GM21526 (cell line): Measurements from ENCODE around the gene KIAA1958.

Experiments
- ATAC-seq: cut with Tn5 transposase; IDR thresholded peaks from one replicate; pipeline ENCODE4 v1.9.1; 2021; ENCODE audit warnings: moderate library complexity; ENCODE audit not compliant: unreplicated experiment, low FRiP score

Gene KIAA1958

GRCh38 chr9:112527959-112528358, 41.3 kb downstream of the KIAA1958 start:
- no peak for ATAC-seq

GRCh38 chr9:112529316-112529715, 42.7 kb downstream of the KIAA1958 start:
- ATAC-seq = no peak

- ATAC-seq = no peak
These were observed 44.2 kb downstream of the KIAA1958 start for GRCh38 chr9:112530751-112531205.

GRCh38 chr9:112531666-112532282, 45.1 kb downstream of the KIAA1958 start:
- ATAC-seq = no peak

GRCh38 chr9:112532427-112532826, 45.8 kb downstream of the KIAA1958 start:
- ATAC-seq = no peak

- no peak for ATAC-seq
These were observed 47.0 kb downstream of the KIAA1958 start for GRCh38 chr9:112533660-112534059.

GRCh38 chr9:112535301-112535700, 48.7 kb downstream of the KIAA1958 start:
- ATAC-seq = no peak

GRCh38 chr9:112535811-112536210, 49.2 kb downstream of the KIAA1958 start:
- no peak for ATAC-seq

GRCh38 chr9:112537561-112537960, 50.9 kb downstream of the KIAA1958 start:
- ATAC-seq = no peak

GRCh38 chr9:112540800-112541199, 54.2 kb downstream of the KIAA1958 start:
- no peak for ATAC-seq

GRCh38 chr9:112541685-112542084, 55.1 kb downstream of the KIAA1958 start:
- no peak for ATAC-seq

- ATAC-seq = no peak
These were observed 56.1 kb downstream of the KIAA1958 start for GRCh38 chr9:112542593-112543292.

- no peak for ATAC-seq
These were observed 57.9 kb downstream of the KIAA1958 start for GRCh38 chr9:112544477-112544876.

- ATAC-seq = no peak
These were observed 58.6 kb downstream of the KIAA1958 start for GRCh38 chr9:112545237-112545636.

GRCh38 chr9:112546149-112547012, 59.8 kb downstream of the KIAA1958 start:
- no peak for ATAC-seq

GRCh38 chr9:112548051-112548440, 61.4 kb downstream of the KIAA1958 start:
- no peak for ATAC-seq

- ATAC-seq = no peak
These were observed 62.4 kb downstream of the KIAA1958 start for GRCh38 chr9:112548836-112549595.

GRCh38 chr9:112550531-112550930, 63.9 kb downstream of the KIAA1958 start:
- ATAC-seq = no peak

GRCh38 chr9:112551641-112552040, 65.0 kb downstream of the KIAA1958 start:
- ATAC-seq = no peak

- ATAC-seq = no peak
These were observed 65.8 kb downstream of the KIAA1958 start for GRCh38 chr9:112552229-112553056.
